HepG2 (cell line): ENCODE data around the gene SLC36A1. TPM values are rescaled to one million over a fixed set of nuclear protein-coding genes. Genes with fewer than 3 reads are reported as not detected.

Experiments
- CAMTA2 ChIP-seq: sonication (generic); formaldehyde crosslinking; IDR thresholded peaks from 2 replicates; pipeline ENCODE4 v1.4.0; 2020; ENCODE audit warnings: mild to moderate bottlenecking, missing genetic modification reagents, borderline replicate concordance
- PAF1 ChIP-seq: IDR thresholded peaks from 2 replicates; pipeline ENCODE4 v1.6.1; 2016; ENCODE audit warnings: missing genetic modification reagents, missing compliant biosample characterization
- RARG ChIP-seq: sonication (generic); formaldehyde crosslinking; IDR thresholded peaks from 2 replicates; pipeline ENCODE4 v1.4.0; 2020; ENCODE audit warnings: low read depth, mild to moderate bottlenecking, missing genetic modification reagents
- RERE ChIP-seq: IDR thresholded peaks from 2 replicates; pipeline ENCODE4 v1.6.1; 2016; ENCODE audit warnings: low read depth, missing genetic modification reagents, missing compliant biosample characterization
- SAP130 ChIP-seq: IDR thresholded peaks from 2 replicates; pipeline ENCODE4 v1.6.1; 2016; ENCODE audit warnings: low read depth
- SCMH1 ChIP-seq: sonication (generic); formaldehyde crosslinking; IDR thresholded peaks from 2 replicates; pipeline ENCODE4 v1.9.0; 2021; ENCODE audit warnings: missing genetic modification reagents, mild to moderate bottlenecking, borderline replicate concordance
- TOE1 ChIP-seq: sonication (generic); formaldehyde crosslinking; IDR thresholded peaks from 2 replicates; pipeline ENCODE4 v1.4.0; 2020; ENCODE audit warnings: mild to moderate bottlenecking, missing genetic modification reagents
- ZBTB33 ChIP-seq: sonication (generic); formaldehyde crosslinking; IDR thresholded peaks from 2 replicates; pipeline ENCODE4 v1.4.0; 2020; ENCODE audit warnings: missing genetic modification reagents
- ZNF143 ChIP-seq: sonication (generic); formaldehyde crosslinking; IDR thresholded peaks from 2 replicates; pipeline ENCODE4 v1.4.0; 2020; ENCODE audit warnings: missing genetic modification reagents
- ZNF264 ChIP-seq: sonication (generic); formaldehyde crosslinking; IDR thresholded peaks from 2 replicates; pipeline ENCODE4 v1.4.0; 2020; ENCODE audit warnings: missing genetic modification reagents
- ZNF331 ChIP-seq: sonication (generic); formaldehyde crosslinking; IDR thresholded peaks from 2 replicates; pipeline ENCODE4 v1.4.0; 2020; ENCODE audit warnings: missing genetic modification reagents
- ZNF430 ChIP-seq: sonication (generic); formaldehyde crosslinking; IDR thresholded peaks from 2 replicates; pipeline ENCODE4 v1.9.0; 2021; ENCODE audit warnings: mild to moderate bottlenecking, missing genetic modification reagents
- ZNF574 ChIP-seq: sonication (generic); formaldehyde crosslinking; IDR thresholded peaks from 2 replicates; pipeline ENCODE4 v1.4.0; 2020; ENCODE audit warnings: missing genetic modification reagents
- ZNF775 ChIP-seq: sonication (generic); formaldehyde crosslinking; IDR thresholded peaks from 2 replicates; pipeline ENCODE4 v1.4.0; 2020; ENCODE audit warnings: missing genetic modification reagents, mild to moderate bottlenecking, moderate library complexity, borderline replicate concordance
- polyA plus RNA-seq, 8 experiments: library from polyadenylated mRNA; depleted of rRNA in 3 of 8; stranded (reverse) in 7 of 8; unstranded in 1 of 8; fragments of >200 nt; fragmentation: Illumina TruSeq in 4 of 8; extraction: Trizol in 4 of 8; gene quantifications; 2 replicates each; pipeline versions ENCODE4 v1.2.1 to v1.2.3, GENCODE V29; 2011 to 2016; ENCODE audit warnings: low read depth in 4 of 8, missing spikeins in 1 of 8, mixed read lengths in 1 of 8; ENCODE audit not compliant: insufficient read depth in 1 of 8
- total RNA-seq, 5 experiments: library from RNA; depleted of rRNA; stranded (reverse); fragments of >200 nt; fragmentation: Illumina TruSeq; extraction: Trizol; gene quantifications; 2 replicates each; pipeline ENCODE4 v1.2.3, GENCODE V29; 2016; ENCODE audit warnings: low read depth in 1 of 5

SLC36A1 gene
- total and polyA plus RNA-seq, 2 of the 13 experiments (the other 11 are each of a cell fraction or from before 2014, with no cell fraction given) = 8.0 to 8.9 TPM

GRCh38 chr5:151447174-151448037, at the start of gene SLC36A1 (continued):
- no peak for TF ChIP-seq RERE (CRISPR knock-in tag)
- peak; percentile 36; the same call in 1 of the 2 replicates for TF ChIP-seq TOE1 (CRISPR knock-in tag)
- TF ChIP-seq ZNF143 (CRISPR knock-in tag) = 0 out of 2 replicates have a peak, but pooled peaks have one; percentile 27
- 0 out of 2 replicates have a peak, but pooled peaks have one; percentile 60 for TF ChIP-seq ZNF430
- TF ChIP-seq CAMTA2 (CRISPR knock-in tag) = no peak
- no peak for TF ChIP-seq SCMH1 (CRISPR knock-in tag)
- TF ChIP-seq ZNF775 = no peak
- TF ChIP-seq ZNF264 (CRISPR knock-in tag) = 0 out of 2 replicates have a peak, but pooled peaks have one; percentile 71
- TF ChIP-seq PAF1 = no peak
- TF ChIP-seq ZNF331 = peak; percentile 67; the same call in 1 of the 2 replicates
- no peak for TF ChIP-seq RARG
- TF ChIP-seq ZBTB33 = no peak
- peak; percentile 79 for TF ChIP-seq ZNF574 (CRISPR knock-in tag)
- peak; percentile 95 for TF ChIP-seq SAP130 (CRISPR knock-in tag)
